ENCODE measurements around the gene ZNF408.

Gene ZNF408

GRCh38 chr11:46700241-46701077, at the start of gene ZNF408, which contains the start of gene ARHGAP1:
Gene ZNF408 (plus strand): TSS chr11:46701031. CDS start chr11:46701048, 17 bp downstream.
Gene ARHGAP1 (minus strand): TSS chr11:46700619. CDS start chr11:46696107, 4,512 bp downstream.
- H3K36me3 ChIP-seq (ENCODE audit: insufficient read depth, low read depth, low read length), result peaks cover 38% of the 10 kb centered on the region
- peak within 1 kb of the TSS; percentile 82 for H3K4me3 ChIP-seq (ENCODE audit: low read length)
- no peaks in the 10 kb centered on the region for H3K27me3 ChIP-seq (ENCODE audit: insufficient read depth, low read length)
- no peaks in the 10 kb centered on the region; the same call in 1 of the 2 replicates for H3K4me1 ChIP-seq (ENCODE audit: insufficient read depth, low read length)
- H3K9me3 ChIP-seq (ENCODE audit: insufficient read depth, low read depth, low read length), result no peaks in the 10 kb centered on the region
- H3K27ac ChIP-seq (ENCODE audit: low read length), result peak within 1 kb of the TSS; percentile 95
- H3K9ac ChIP-seq (ENCODE audit: low read depth, low read length), result peak within 1 kb of the TSS; percentile 95

- Histone ChIP-seq H3K4me1 (ENCODE audit: insufficient read depth, low read length) (no peaks in the 10 kb centered on the region), H3K36me3 (ENCODE audit: insufficient read depth, low read depth, low read length) (peaks cover 82% of the 10 kb centered on the region), H3K27ac (ENCODE audit: low read length) (no peak overlapping the region), H3K27me3 (ENCODE audit: insufficient read depth, low read length) (no peaks in the 10 kb centered on the region), H3K9ac (ENCODE audit: low read depth, low read length) (no peak overlapping the region), H3K9me3 (ENCODE audit: insufficient read depth, low read depth, low read length) (no peaks in the 10 kb centered on the region), H3K4me3 (ENCODE audit: low read length) (no peak overlapping the region)
Measured at GRCh38 chr11:46655631-46656030, 45.2 kb upstream of the ZNF408 start.

GRCh38 chr11:46657186-46657585, 43.6 kb upstream of the ZNF408 start:
- H3K9ac ChIP-seq (ENCODE audit: low read depth, low read length), result no peak overlapping the region
- peaks cover 75% of the 10 kb centered on the region for H3K36me3 ChIP-seq (ENCODE audit: insufficient read depth, low read depth, low read length)
- no peaks in the 10 kb centered on the region for H3K27me3 ChIP-seq (ENCODE audit: insufficient read depth, low read length)
- no peaks in the 10 kb centered on the region for H3K4me1 ChIP-seq (ENCODE audit: insufficient read depth, low read length)
- H3K9me3 ChIP-seq (ENCODE audit: insufficient read depth, low read depth, low read length), result no peaks in the 10 kb centered on the region
- no peak overlapping the region for H3K4me3 ChIP-seq (ENCODE audit: low read length)
- H3K27ac ChIP-seq (ENCODE audit: low read length), result no peak overlapping the region

GRCh38 chr11:46658259-46658658, 42.6 kb upstream of the ZNF408 start:
- Histone ChIP-seq H3K9ac (ENCODE audit: low read depth, low read length) (no peak overlapping the region), H3K4me3 (ENCODE audit: low read length) (no peak overlapping the region), H3K36me3 (ENCODE audit: insufficient read depth, low read depth, low read length) (peaks cover 72% of the 10 kb centered on the region), H3K9me3 (ENCODE audit: insufficient read depth, low read depth, low read length) (no peaks in the 10 kb centered on the region), H3K4me1 (ENCODE audit: insufficient read depth, low read length) (no peaks in the 10 kb centered on the region), H3K27me3 (ENCODE audit: insufficient read depth, low read length) (no peaks in the 10 kb centered on the region), H3K27ac (ENCODE audit: low read length) (no peak overlapping the region)

GRCh38 chr11:46659908-46660307, 40.9 kb upstream of the ZNF408 start:
- no peaks in the 10 kb centered on the region for H3K27me3 ChIP-seq (ENCODE audit: insufficient read depth, low read length)
- H3K4me3 ChIP-seq (ENCODE audit: low read length), result no peak overlapping the region
- H3K9me3 ChIP-seq (ENCODE audit: insufficient read depth, low read depth, low read length), result no peaks in the 10 kb centered on the region
- peaks cover 77% of the 10 kb centered on the region for H3K36me3 ChIP-seq (ENCODE audit: insufficient read depth, low read depth, low read length)
- H3K4me1 ChIP-seq (ENCODE audit: insufficient read depth, low read length), result no peaks in the 10 kb centered on the region
- no peak overlapping the region for H3K27ac ChIP-seq (ENCODE audit: low read length)
- no peak overlapping the region for H3K9ac ChIP-seq (ENCODE audit: low read depth, low read length)

GRCh38 chr11:46661836-46662235, 39.0 kb upstream of the ZNF408 start:
- no peaks in the 10 kb centered on the region for H3K27me3 ChIP-seq (ENCODE audit: insufficient read depth, low read length)
- H3K9ac ChIP-seq (ENCODE audit: low read depth, low read length), result no peak overlapping the region
- H3K9me3 ChIP-seq (ENCODE audit: insufficient read depth, low read depth, low read length), result no peaks in the 10 kb centered on the region
- H3K4me1 ChIP-seq (ENCODE audit: insufficient read depth, low read length), result no peaks in the 10 kb centered on the region
- H3K36me3 ChIP-seq (ENCODE audit: insufficient read depth, low read depth, low read length), result peaks cover 81% of the 10 kb centered on the region
- H3K27ac ChIP-seq (ENCODE audit: low read length), result no peak overlapping the region
- H3K4me3 ChIP-seq (ENCODE audit: low read length), result no peak overlapping the region

GRCh38 chr11:46662366-46662765, 38.5 kb upstream of the ZNF408 start:
- H3K36me3 ChIP-seq (ENCODE audit: insufficient read depth, low read depth, low read length), result peaks cover 81% of the 10 kb centered on the region
- H3K4me3 ChIP-seq (ENCODE audit: low read length), result no peak overlapping the region
- no peaks in the 10 kb centered on the region for H3K9me3 ChIP-seq (ENCODE audit: insufficient read depth, low read depth, low read length)
- no peaks in the 10 kb centered on the region for H3K27me3 ChIP-seq (ENCODE audit: insufficient read depth, low read length)
- no peak overlapping the region for H3K9ac ChIP-seq (ENCODE audit: low read depth, low read length)
- no peaks in the 10 kb centered on the region for H3K4me1 ChIP-seq (ENCODE audit: insufficient read depth, low read length)
- H3K27ac ChIP-seq (ENCODE audit: low read length), result no peak overlapping the region

GRCh38 chr11:46663277-46663940, 37.4 kb upstream of the ZNF408 start:
- Histone ChIP-seq H3K4me1 (ENCODE audit: insufficient read depth, low read length) (no peaks in the 10 kb centered on the region), H3K27ac (ENCODE audit: low read length) (no peak overlapping the region), H3K9me3 (ENCODE audit: insufficient read depth, low read depth, low read length) (no peaks in the 10 kb centered on the region), H3K4me3 (ENCODE audit: low read length) (no peak overlapping the region), H3K27me3 (ENCODE audit: insufficient read depth, low read length) (no peaks in the 10 kb centered on the region), H3K36me3 (ENCODE audit: insufficient read depth, low read depth, low read length) (peaks cover 81% of the 10 kb centered on the region), H3K9ac (ENCODE audit: low read depth, low read length) (no peak overlapping the region)

- no peak overlapping the region for H3K4me3 ChIP-seq (ENCODE audit: low read length)
- no peak overlapping the region for H3K9ac ChIP-seq (ENCODE audit: low read depth, low read length)
- H3K27ac ChIP-seq (ENCODE audit: low read length), result no peak overlapping the region
- peaks cover 81% of the 10 kb centered on the region for H3K36me3 ChIP-seq (ENCODE audit: insufficient read depth, low read depth, low read length)
- H3K27me3 ChIP-seq (ENCODE audit: insufficient read depth, low read length), result no peaks in the 10 kb centered on the region
- no peaks in the 10 kb centered on the region for H3K4me1 ChIP-seq (ENCODE audit: insufficient read depth, low read length)
- no peaks in the 10 kb centered on the region for H3K9me3 ChIP-seq (ENCODE audit: insufficient read depth, low read depth, low read length)
Measured at GRCh38 chr11:46664612-46665011, 36.2 kb upstream of the ZNF408 start.

GRCh38 chr11:46665356-46665755, 35.5 kb upstream of the ZNF408 start:
- Histone ChIP-seq H3K4me1 (ENCODE audit: insufficient read depth, low read length) (no peaks in the 10 kb centered on the region), H3K27ac (ENCODE audit: low read length) (no peak overlapping the region), H3K4me3 (ENCODE audit: low read length) (no peak overlapping the region), H3K9me3 (ENCODE audit: insufficient read depth, low read depth, low read length) (no peaks in the 10 kb centered on the region), H3K36me3 (ENCODE audit: insufficient read depth, low read depth, low read length) (peaks cover 79% of the 10 kb centered on the region), H3K27me3 (ENCODE audit: insufficient read depth, low read length) (no peaks in the 10 kb centered on the region), H3K9ac (ENCODE audit: low read depth, low read length) (no peak overlapping the region)

GRCh38 chr11:46666516-46666915, 34.3 kb upstream of the ZNF408 start:
- Histone ChIP-seq H3K9me3 (ENCODE audit: insufficient read depth, low read depth, low read length) (no peaks in the 10 kb centered on the region), H3K27ac (ENCODE audit: low read length) (no peak overlapping the region), H3K27me3 (ENCODE audit: insufficient read depth, low read length) (no peaks in the 10 kb centered on the region), H3K36me3 (ENCODE audit: insufficient read depth, low read depth, low read length) (peaks cover 88% of the 10 kb centered on the region), H3K4me3 (ENCODE audit: low read length) (no peak overlapping the region), H3K4me1 (ENCODE audit: insufficient read depth, low read length) (no peaks in the 10 kb centered on the region), H3K9ac (ENCODE audit: low read depth, low read length) (no peak overlapping the region)

- H3K27me3 ChIP-seq (ENCODE audit: insufficient read depth, low read length), result no peaks in the 10 kb centered on the region
- H3K27ac ChIP-seq (ENCODE audit: low read length), result no peak overlapping the region
- no peaks in the 10 kb centered on the region for H3K4me1 ChIP-seq (ENCODE audit: insufficient read depth, low read length)
- H3K36me3 ChIP-seq (ENCODE audit: insufficient read depth, low read depth, low read length), result peaks cover 88% of the 10 kb centered on the region
- no peak overlapping the region for H3K4me3 ChIP-seq (ENCODE audit: low read length)
- no peaks in the 10 kb centered on the region for H3K9me3 ChIP-seq (ENCODE audit: insufficient read depth, low read depth, low read length)
- no peak overlapping the region for H3K9ac ChIP-seq (ENCODE audit: low read depth, low read length)
Measured at GRCh38 chr11:46667043-46667481, 33.8 kb upstream of the ZNF408 start.
